Measurements from ENCODE around the gene SFMBT1.

The SFMBT1 gene

DNA sequence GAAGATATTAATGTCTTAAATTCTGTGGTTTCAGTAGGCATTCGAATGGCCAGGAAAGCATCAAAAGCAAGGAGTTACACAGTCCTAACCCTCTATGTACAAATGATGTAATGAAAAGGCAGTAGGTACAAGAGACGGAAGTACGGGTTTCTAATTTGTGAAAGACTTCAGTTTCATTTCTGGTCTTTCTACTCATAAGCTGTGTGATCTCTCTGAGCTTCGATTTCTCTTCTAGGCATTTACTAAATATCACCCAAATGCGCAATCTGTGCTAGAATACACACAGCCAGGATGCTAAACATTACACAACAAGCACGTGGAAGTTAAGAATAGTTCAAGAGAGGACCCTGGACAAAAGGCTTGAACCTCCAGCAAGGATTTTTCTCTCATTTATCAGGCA is 130.6 kb downstream of the SFMBT1 start:
- Histone ChIP-seq H3K4me1 (ENCODE audit: control insufficient read depth, insufficient read depth, low read length) (no peaks in the 10 kb centered on the region), H3K4me3 (ENCODE audit: low read length) (no peak overlapping the region), H3K9ac (ENCODE audit: low read length) (no peak overlapping the region), H3K27ac (ENCODE audit: low read depth, low read length) (no peak overlapping the region), H3K27me3 (ENCODE audit: control insufficient read depth, insufficient read depth, low read length) (no peaks in the 10 kb centered on the region), H3K36me3 (ENCODE audit: control insufficient read depth, insufficient read depth, low read length) (peaks cover 14% of the 10 kb centered on the region)

DNA sequence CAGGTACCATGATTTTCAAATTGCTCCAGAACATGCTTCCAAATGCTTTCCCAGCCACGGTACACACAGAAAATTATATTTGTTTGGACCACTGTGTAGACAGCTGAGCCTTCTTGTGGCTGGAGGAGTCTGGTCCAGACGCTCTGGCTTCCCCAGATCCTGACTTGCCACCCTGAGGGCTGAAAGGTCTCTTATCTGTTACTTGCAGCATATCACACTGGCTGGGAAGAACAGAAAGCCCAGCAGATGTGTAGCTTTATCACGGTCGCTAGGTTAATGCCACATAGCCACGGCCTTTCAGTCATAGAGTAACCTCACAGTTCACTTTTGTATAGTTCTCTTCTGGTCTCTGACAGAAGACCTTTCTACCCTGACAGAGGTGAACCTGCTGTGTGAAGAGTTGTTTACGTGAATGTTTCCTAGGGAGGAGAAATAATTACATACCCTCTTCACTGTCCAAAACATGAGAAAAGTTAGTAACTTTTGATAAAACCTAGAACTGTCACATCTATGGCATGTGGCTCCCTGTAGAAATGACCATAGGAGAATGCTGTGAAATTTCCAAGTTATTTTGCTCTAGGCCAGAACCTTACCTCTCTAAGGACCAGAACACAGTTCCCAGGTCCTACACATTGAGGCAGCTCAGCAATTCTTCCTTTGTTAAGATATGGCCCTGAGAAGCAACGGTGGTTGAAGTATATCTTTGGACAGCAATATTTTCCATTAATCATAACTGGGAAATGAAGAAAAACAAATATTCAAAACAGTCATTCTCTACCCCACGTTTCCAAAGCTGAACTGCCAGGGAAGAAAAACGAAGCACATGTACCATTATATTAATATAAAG is 132.8 kb downstream of the SFMBT1 start:
- peaks cover 8% of the 10 kb centered on the region for H3K36me3 ChIP-seq (ENCODE audit: control insufficient read depth, insufficient read depth, low read length)
- no peak overlapping the region for H3K4me3 ChIP-seq (ENCODE audit: low read length)
- H3K9ac ChIP-seq (ENCODE audit: low read length): no peak overlapping the region
- no peaks in the 10 kb centered on the region for H3K27me3 ChIP-seq (ENCODE audit: control insufficient read depth, insufficient read depth, low read length)
- no peak overlapping the region for H3K27ac ChIP-seq (ENCODE audit: low read depth, low read length)
- no peaks in the 10 kb centered on the region for H3K4me1 ChIP-seq (ENCODE audit: control insufficient read depth, insufficient read depth, low read length)

DNA sequence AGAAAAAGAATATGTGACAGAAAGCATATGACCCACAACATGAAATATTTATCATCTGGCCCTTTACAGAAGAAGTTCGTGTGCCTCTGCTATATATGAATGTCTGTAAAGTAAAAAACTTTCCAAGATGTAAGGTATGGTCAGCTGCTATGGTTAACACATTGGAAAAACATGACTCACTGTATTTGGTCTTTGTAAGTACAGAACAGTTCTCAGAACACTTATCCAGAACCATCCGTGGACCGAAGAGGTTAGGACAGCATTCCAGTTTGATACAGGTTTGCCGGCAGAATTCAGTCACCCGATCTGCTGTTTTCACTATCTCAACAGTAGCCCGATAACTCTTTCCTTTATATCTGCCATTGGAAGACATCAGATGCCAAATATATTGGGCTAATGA is 135.1 kb downstream of the SFMBT1 start:
- Histone ChIP-seq H3K9ac (ENCODE audit: low read length) (no peak overlapping the region), H3K4me1 (ENCODE audit: control insufficient read depth, insufficient read depth, low read length) (no peaks in the 10 kb centered on the region), H3K36me3 (ENCODE audit: control insufficient read depth, insufficient read depth, low read length) (peaks cover 8% of the 10 kb centered on the region), H3K4me3 (ENCODE audit: low read length) (no peak overlapping the region), H3K27me3 (ENCODE audit: control insufficient read depth, insufficient read depth, low read length) (no peaks in the 10 kb centered on the region), H3K27ac (ENCODE audit: low read depth, low read length) (no peak overlapping the region)

DNA sequence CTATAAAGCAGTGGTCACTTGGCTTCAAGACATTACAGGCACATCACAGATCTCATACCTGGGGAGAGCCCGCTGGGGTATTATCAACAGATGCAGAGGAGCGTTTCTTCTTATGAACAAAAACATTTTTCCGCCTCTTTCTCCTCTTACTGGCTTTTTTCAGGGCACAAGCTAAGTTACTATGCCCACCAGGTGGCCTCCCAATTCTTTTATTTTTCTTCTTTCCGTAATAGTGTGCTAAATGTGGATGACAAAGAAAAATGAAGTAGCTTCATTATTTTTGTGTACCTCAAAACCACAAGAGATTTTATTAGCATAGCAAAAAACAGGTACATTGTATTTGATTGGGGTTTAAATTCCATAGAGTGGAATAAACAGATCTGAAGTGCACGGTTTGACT is 138.4 kb downstream of the SFMBT1 start:
- H3K36me3 ChIP-seq (ENCODE audit: control insufficient read depth, insufficient read depth, low read length): peaks cover 3% of the 10 kb centered on the region
- no peak overlapping the region for H3K9ac ChIP-seq (ENCODE audit: low read length)
- no peak overlapping the region for H3K4me3 ChIP-seq (ENCODE audit: low read length)
- H3K4me1 ChIP-seq (ENCODE audit: control insufficient read depth, insufficient read depth, low read length): no peaks in the 10 kb centered on the region
- no peaks in the 10 kb centered on the region for H3K27me3 ChIP-seq (ENCODE audit: control insufficient read depth, insufficient read depth, low read length)
- H3K27ac ChIP-seq (ENCODE audit: low read depth, low read length): no peak overlapping the region

DNA sequence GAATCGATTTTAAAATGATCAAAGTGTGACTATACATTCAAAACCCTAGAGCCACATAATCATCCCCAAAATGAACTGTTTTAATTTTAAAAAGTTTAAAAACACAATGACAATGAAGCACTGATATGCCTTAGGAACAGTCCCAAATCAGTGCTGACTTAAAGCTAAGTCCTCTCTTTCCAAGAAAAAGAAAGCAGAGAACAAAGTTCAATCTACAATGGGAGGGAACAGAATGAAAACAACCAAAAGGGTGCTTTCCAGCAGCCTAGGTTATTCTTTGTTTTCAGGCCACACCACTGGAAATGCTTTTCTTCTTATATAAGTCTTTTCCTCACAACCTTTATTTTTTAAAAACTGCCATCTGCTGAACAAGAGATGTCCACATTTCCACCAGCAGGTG is 141.3 kb downstream of the SFMBT1 start:
- no peak overlapping the region for H3K27ac ChIP-seq (ENCODE audit: low read depth, low read length)
- no peaks in the 10 kb centered on the region for H3K4me1 ChIP-seq (ENCODE audit: control insufficient read depth, insufficient read depth, low read length)
- H3K9ac ChIP-seq (ENCODE audit: low read length): no peak overlapping the region
- no peak overlapping the region for H3K4me3 ChIP-seq (ENCODE audit: low read length)
- no peaks in the 10 kb centered on the region for H3K27me3 ChIP-seq (ENCODE audit: control insufficient read depth, insufficient read depth, low read length)
- peaks cover 3% of the 10 kb centered on the region for H3K36me3 ChIP-seq (ENCODE audit: control insufficient read depth, insufficient read depth, low read length)

DNA sequence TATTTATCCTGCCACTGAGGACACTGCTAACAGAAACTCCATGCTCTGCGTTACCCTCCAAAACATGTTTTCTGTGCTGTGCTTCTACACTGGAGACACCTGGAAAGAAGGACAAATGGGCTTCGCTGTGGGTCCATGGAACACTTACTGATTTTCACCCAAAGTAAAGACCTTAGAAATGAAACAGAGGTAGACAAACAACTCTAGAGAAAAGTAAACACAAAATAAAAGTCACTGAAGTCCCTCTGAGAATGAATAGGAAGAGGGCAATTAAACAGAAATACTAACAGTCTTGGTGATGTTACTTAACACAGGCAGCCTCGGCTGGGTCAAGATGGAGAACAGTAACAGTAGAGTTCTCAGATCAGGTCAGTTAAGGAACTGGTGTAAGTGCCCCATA is 141.9 kb downstream of the SFMBT1 start:
- Histone ChIP-seq H3K9ac (ENCODE audit: low read length) (no peak overlapping the region), H3K36me3 (ENCODE audit: control insufficient read depth, insufficient read depth, low read length) (peaks cover 3% of the 10 kb centered on the region), H3K4me1 (ENCODE audit: control insufficient read depth, insufficient read depth, low read length) (no peaks in the 10 kb centered on the region), H3K27me3 (ENCODE audit: control insufficient read depth, insufficient read depth, low read length) (no peaks in the 10 kb centered on the region), H3K4me3 (ENCODE audit: low read length) (no peak overlapping the region), H3K27ac (ENCODE audit: low read depth, low read length) (no peak overlapping the region)

DNA sequence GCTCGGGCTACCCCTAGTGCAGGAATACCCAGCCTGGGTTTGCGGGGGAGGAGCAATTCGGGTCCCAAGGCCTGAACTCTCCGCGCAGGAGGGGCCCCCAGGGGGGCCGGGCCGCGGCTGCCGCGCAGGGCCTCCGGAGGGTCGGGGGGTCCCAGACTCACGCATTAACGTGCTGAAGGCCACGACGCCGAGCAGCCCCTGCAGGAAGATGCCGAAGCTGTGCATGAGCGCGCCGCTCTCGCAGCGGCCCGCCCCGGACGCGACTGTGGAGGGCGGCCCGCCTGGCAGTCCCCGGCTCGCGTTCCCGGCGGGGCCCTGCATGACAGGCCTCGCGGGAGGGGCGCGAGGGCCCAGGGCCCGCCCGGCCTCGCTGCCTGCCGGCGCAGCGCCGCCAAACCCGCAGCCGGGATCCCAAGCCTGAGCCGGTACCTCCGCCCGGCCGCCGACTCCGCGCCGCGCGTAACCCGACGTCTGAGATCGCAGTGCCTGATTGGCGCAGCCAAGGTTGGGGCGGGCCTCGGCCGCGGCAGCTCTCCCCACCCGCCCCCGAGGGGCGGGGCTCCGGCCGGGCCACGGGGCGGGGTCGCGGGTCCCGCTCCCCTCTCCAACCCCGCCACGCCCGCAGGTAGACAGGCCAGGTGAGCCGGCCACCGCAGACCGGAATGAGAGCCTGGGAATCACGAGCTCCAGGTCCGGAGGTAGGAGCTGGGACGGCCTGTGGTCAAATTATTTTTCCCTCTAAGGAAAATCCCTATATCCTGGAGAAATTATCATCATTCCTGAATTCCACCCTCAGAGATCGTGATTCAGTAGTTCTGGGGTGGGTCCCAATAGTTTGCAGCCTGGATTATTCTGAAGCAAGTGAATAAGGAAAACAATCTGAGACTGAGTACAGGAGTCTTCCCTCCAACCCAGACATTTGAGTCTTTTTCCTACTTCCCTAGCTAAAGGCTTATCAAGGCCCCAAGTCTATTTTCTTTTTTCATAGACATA is 148.4 kb downstream of the SFMBT1 start, which contains the start of gene STIMATE:
STIMATE (minus strand) TSS at position 419 of the 993 bp plus-strand sequence; CDS start at position 321, 98 bp downstream.
- Histone ChIP-seq H3K4me1 (ENCODE audit: control insufficient read depth, insufficient read depth, low read length) (peaks cover 7% of the 10 kb centered on the region), H3K36me3 (ENCODE audit: control insufficient read depth, insufficient read depth, low read length) (no peaks in the 10 kb centered on the region), H3K9ac (ENCODE audit: low read length) (peak within 1 kb of the TSS; percentile 0), H3K4me3 (ENCODE audit: low read length) (peak within 1 kb of the TSS; percentile 80), H3K27me3 (ENCODE audit: control insufficient read depth, insufficient read depth, low read length) (no peaks in the 10 kb centered on the region), H3K27ac (ENCODE audit: low read depth, low read length) (no peak within 1 kb of the TSS)

DNA sequence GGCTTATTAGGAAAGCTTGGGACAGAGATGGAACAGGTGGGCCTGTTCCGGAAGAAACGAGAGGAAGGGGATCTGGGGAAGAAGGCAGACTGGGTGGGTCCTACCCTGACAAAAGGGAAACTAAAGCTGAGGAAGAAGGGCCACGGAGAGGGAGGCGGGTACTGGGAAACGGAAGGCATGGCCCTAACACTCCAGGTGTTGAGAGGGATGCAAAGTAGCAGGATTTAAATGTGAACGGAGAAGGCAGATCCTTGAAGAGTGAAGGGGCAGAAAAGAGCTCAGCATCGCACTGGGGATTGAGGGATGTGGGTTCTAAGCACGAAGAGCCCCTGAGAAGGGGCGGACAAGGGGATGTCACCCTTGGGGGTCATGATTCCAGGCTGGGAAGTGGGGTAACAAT is 149.3 kb downstream of the SFMBT1 start:
- H3K4me1 ChIP-seq (ENCODE audit: control insufficient read depth, insufficient read depth, low read length): peaks cover 7% of the 10 kb centered on the region
- peak overlapping the region; percentile 80 for H3K4me3 ChIP-seq (ENCODE audit: low read length)
- no peak overlapping the region for H3K27ac ChIP-seq (ENCODE audit: low read depth, low read length)
- H3K27me3 ChIP-seq (ENCODE audit: control insufficient read depth, insufficient read depth, low read length): no peaks in the 10 kb centered on the region
- no peaks in the 10 kb centered on the region for H3K36me3 ChIP-seq (ENCODE audit: control insufficient read depth, insufficient read depth, low read length)
- peak overlapping the region; percentile 0 for H3K9ac ChIP-seq (ENCODE audit: low read length)

DNA sequence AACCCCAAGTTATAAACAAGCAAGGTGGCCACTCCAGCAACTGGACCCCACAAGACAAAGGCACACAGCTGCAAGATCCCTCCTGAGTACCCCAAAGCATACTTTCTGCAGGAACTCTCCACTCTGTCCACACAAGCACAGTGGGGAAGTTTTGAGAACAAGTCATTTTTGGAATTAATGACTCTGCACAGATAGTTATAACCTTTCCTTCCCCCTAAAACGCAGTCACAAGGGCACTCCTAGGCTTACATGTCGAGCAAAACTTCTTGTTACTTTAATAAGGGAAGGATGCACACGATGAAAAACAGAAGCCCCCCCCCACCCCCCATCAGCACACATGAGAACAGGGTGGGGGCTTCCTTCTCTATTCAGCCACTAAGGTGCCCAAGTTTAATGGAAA is 149.7 kb downstream of the SFMBT1 start:
- H3K9ac ChIP-seq (ENCODE audit: low read length): no peak overlapping the region
- H3K4me3 ChIP-seq (ENCODE audit: low read length): peak overlapping the region; percentile 80
- no peaks in the 10 kb centered on the region for H3K36me3 ChIP-seq (ENCODE audit: control insufficient read depth, insufficient read depth, low read length)
- H3K27me3 ChIP-seq (ENCODE audit: control insufficient read depth, insufficient read depth, low read length): no peaks in the 10 kb centered on the region
- H3K4me1 ChIP-seq (ENCODE audit: control insufficient read depth, insufficient read depth, low read length): peaks cover 7% of the 10 kb centered on the region
- no peak overlapping the region for H3K27ac ChIP-seq (ENCODE audit: low read depth, low read length)

DNA sequence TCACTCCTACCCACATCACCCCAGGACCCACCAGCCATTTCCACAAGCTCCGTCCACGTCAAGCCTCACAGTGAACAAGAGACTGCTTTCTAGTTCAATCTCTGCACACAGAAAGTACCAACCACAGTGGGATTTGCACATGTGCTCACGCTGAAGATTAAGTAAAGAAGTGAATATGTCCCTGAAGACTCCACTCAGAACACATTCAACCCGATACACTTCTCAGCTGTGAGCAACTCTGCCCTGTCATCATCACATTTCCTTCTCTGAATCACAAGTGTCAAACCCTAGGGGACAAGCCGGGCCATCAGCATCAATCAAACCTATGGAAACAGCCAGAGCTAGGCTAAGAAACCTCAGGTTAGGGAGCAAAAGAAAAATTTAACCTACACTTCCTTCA is 150.5 kb downstream of the SFMBT1 start:
- H3K27me3 ChIP-seq (ENCODE audit: control insufficient read depth, insufficient read depth, low read length): no peaks in the 10 kb centered on the region
- H3K27ac ChIP-seq (ENCODE audit: low read depth, low read length): no peak overlapping the region
- no peaks in the 10 kb centered on the region for H3K36me3 ChIP-seq (ENCODE audit: control insufficient read depth, insufficient read depth, low read length)
- H3K4me3 ChIP-seq (ENCODE audit: low read length): no peak overlapping the region
- no peak overlapping the region for H3K9ac ChIP-seq (ENCODE audit: low read length)
- H3K4me1 ChIP-seq (ENCODE audit: control insufficient read depth, insufficient read depth, low read length): peaks cover 7% of the 10 kb centered on the region

DNA sequence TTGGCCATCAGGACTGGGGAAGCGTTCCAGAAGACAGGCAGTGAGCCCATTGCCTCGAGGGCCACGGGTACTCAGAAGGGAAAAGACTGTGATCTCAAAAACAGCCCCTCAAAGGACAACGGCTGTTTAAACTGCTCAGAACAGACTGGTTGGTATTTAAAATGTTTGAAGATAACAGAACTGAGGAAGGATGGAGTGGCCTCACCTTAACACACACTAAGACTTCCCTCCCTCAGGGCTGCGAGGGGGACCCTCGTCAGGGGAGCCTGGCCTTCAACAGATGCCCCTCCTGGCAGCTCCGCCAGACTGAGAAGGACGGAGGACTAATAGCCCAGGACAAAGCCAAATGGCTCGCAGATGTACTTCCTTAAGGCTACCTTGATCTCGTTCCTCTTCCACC is 151.1 kb downstream of the SFMBT1 start:
- H3K27me3 ChIP-seq (ENCODE audit: control insufficient read depth, insufficient read depth, low read length): no peaks in the 10 kb centered on the region
- no peaks in the 10 kb centered on the region for H3K36me3 ChIP-seq (ENCODE audit: control insufficient read depth, insufficient read depth, low read length)
- no peak overlapping the region for H3K27ac ChIP-seq (ENCODE audit: low read depth, low read length)
- H3K9ac ChIP-seq (ENCODE audit: low read length): no peak overlapping the region
- no peak overlapping the region for H3K4me3 ChIP-seq (ENCODE audit: low read length)
- H3K4me1 ChIP-seq (ENCODE audit: control insufficient read depth, insufficient read depth, low read length): peaks cover 7% of the 10 kb centered on the region

DNA sequence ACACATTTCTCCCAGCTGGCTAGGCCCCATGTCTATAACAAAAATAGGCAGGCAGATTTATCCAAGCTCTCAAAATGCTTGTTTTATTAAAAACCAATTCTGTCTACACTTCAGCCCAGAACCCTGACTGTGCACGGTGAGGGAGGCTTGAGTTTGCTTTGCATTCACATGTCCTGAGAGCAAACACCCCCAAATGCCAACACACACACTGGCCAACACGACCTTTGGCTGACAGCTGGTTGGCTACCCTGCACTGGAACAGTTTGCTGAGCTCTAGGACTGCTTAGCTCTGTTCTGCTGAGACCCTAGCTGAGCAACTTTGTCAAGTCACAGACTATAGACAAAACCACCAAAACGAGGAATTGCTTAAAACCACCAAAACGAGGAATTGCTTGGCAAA is 152.2 kb downstream of the SFMBT1 start:
- no peak overlapping the region for H3K4me3 ChIP-seq (ENCODE audit: low read length)
- H3K9ac ChIP-seq (ENCODE audit: low read length): no peak overlapping the region
- peak overlapping the region; percentile 41 for H3K27ac ChIP-seq (ENCODE audit: low read depth, low read length)
- H3K27me3 ChIP-seq (ENCODE audit: control insufficient read depth, insufficient read depth, low read length): no peaks in the 10 kb centered on the region
- H3K36me3 ChIP-seq (ENCODE audit: control insufficient read depth, insufficient read depth, low read length): no peaks in the 10 kb centered on the region
- H3K4me1 ChIP-seq (ENCODE audit: control insufficient read depth, insufficient read depth, low read length): peaks cover 7% of the 10 kb centered on the region

Measured in rectal smooth muscle tissue (tissue), 1 donor.